NCI-H128 (cell line): ENCODE results near the gene TSC22D3.
"Not testable (repeated sequence)": the region's sequence is repeated elsewhere in the genome, so short reads cannot be mapped to it uniquely, and the experiment has no call there.

Source experiments
- DNase-seq: peaks from one replicate; lab custom pipeline; 2025; ENCODE audit not compliant: unreplicated experiment; lab: John Stamatoyannopoulos, UW

TSC22D3 gene

DNA sequence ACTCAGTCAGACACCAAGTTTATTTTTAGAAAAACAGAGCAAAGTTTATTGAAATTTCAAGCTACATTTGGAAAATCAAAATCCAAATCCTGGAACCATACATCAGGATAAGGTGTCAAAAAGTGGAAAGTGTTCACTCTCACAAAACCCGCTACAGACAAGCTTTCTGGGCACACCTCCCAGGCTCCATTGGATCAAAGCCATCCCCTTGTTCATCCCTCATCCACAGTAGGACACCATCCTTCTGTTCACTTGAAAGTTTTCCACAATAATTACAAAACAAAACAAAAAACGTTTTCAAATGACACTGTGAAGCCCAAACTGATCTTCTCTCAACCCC, 62.4 kb downstream of the TSC22D3 start:
- DNase-seq = no peak

DNA sequence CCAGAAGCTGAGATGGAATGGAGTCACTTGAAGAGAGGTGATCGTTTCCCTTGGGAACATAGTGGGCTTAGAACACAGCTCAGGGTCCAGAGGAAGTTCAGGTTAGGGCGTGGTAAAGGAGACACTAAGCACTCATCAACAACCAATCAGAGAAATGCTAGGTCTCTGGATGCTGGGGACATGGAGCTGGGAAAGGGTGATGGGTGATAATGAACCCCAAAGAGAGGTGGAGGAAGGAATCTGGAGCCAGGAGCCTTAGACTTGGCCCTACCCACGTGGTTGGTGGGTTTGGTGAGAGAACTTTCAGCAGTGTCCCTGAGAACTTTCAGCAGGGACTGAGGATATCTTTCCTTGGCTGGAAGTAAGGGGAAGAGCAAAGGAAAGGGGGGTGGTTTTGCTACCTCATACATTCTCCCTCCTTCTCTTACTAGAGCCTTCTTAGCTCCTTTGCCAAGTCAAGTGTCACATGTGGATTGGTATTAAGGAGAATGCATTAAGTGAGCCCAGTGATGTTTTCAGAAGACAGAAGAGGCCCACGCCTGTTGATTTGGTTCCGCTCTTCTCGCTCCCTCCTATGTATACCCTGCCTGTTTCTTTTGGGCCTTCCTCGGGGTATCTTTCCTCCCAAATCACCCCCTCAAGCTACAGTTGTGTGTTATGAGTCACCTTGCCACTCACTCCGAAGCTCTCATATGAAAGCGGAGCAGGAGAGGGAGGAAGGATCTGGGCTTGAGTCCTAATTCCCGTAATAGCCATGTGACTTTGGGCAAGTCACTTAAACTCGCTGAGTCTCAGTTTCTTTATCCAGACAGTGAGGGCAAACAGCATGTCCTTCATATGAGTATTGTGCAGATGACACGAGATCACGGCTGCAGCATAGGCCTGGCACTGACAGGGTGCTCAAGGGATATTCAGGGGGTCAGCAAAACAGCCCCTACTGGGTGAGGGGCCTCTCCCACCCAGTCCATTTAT, 63.1 kb downstream of the TSC22D3 start:
- no peak for DNase-seq

DNA sequence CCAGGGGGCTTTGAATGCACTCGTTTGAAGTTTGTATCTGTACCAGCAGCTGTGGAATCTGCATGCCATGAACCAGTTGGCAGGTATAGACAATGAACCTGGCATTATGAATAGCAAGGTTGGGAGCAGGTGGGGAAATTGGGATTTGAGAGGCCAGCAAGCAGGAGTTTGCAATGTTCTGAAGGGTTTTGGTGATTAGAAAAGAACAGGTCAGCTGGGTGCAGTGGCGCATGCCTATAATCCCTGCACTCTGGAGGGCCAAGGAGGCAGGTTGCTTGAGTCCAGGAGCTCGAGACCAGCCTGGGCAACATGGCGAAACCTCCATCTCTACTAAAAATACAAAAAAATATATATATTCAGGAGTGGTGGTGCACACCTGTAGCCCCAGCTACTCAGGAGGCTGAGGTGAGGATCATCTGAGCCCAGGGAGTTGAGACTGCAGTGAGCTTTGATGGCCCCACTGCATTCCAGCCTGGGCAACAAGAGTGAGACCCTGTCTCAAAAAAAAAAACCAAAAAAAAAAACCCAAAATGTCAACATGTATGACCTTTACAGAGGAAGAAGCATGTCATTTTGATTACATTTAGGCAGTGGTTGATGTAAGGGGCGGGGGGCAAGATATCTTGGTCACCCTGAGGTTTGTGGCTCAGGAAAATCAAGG, 63.9 kb downstream of the TSC22D3 start:
- DNase-seq = no peak

DNA sequence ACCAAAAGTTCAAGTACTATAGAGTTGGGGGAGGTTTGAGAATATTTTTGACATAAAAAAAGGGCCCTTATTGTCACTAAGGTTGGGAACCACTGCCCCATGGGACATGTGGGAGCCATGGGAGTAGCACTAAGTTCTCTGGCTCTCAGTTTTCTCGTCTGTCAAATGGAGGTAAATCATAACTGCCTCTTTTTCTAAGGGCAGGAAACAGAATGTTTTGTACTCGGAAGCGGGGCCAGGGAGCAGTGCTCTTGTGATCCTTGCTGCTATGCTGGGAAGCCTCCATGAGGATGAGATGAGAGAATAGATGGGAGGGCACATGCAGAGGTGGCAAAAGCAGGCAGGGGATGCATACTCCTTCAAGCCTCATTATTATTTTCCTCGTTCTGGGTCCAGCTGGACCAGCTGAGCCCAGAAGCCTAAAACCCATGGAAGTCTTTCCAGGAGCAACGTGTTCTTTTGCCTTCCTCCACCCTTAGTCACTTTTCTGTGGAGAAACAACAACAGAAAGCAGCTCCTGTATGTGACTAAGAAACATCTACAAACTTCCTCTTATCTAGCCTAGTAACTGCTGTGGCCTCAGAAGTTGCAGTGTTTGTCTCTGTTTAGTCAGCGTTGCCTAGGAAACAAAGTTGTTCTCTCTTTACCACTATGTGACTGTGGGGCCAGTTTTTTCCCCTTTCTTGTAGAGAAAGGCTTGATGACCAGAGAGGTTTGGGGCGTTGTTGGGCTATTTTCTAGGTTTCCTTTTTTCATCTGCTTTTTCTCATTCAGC, 64.8 kb downstream of the TSC22D3 start:
- DNase-seq = no peak

DNA sequence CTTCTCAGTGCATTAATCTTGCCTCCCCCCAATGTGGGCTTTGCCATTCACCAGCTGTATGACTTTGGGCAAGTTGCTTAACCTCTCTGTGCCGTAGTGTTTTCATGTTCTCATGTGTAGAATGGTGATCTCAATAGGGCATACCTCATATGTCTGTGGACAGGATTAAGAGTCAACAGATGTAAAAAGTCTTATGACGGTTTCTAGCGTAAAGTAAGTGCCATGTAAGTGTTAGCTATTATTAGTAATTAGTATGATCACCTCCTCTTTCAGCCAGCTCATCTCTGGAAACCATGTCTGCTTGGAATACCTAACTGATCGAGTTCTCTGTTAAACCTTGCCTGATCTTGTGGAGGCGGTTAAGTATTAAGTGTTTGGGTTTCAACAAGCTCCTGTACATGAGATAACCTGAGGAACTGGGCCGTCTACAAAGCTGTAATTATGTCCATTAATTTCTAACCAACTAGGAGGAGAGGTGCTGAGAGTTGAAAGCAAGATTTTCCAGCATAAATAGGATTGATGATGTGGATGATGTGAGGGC, 66.3 kb downstream of the TSC22D3 start:
- no peak for DNase-seq

DNA sequence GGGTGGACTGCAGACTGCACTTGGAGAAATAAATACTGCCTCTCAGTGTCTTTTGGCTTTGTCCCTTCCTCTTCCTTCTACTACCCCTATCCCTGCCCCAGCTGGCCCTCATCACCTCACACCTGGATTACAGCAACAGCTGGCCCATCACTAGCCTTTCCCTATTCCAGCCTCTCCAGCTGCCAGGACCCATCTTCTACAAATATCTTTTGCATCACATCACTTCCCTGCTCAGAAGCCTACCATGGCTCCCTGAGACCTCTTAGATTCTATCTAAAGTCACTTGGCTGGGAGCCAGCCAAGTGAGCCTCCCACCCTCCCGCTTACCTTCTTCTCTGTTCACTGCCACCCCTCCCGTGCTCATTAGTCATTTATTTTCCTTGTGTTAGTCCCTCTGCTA, 66.8 kb downstream of the TSC22D3 start:
- DNase-seq = no peak

DNA sequence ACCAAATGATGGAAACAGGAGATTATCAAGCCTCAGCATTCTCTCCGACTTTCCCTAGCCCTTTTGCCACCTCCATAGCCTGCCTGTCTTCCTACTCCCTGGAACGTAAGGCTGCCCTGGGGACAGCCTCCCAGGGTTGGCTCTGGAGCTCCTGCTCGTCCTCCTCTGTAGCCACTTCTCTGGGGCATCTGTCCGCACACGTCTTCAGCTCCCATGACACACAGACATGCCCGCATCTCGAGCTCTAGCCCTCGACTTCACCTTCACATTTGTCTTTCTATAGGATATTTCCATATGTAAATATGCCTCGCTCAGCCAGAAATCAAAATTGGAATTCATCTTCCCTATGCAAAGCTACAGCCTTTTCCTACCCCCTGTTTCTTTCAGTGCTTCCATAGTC, 67.7 kb downstream of the TSC22D3 start:
- no peak for DNase-seq

DNA sequence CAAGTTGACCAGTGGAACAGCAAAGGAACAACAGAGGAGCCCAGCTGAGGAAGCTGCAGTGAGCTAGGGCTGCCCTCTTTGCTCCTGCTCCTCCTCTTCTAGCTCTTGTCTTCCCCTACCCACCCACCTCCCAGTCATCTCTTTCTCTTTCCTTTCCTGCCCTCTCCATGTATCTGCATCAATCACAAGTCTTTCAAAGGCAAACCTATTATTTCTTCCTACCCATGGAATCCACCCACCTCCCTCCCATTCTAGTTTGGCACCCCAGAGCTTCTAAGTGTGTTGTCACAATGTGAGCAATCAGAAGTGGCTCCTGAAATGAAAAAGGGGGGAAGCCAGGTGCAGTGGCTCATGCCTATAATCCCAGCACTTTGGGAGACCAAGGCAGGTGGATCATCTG, 69.3 kb downstream of the TSC22D3 start:
- no peak for DNase-seq

DNA sequence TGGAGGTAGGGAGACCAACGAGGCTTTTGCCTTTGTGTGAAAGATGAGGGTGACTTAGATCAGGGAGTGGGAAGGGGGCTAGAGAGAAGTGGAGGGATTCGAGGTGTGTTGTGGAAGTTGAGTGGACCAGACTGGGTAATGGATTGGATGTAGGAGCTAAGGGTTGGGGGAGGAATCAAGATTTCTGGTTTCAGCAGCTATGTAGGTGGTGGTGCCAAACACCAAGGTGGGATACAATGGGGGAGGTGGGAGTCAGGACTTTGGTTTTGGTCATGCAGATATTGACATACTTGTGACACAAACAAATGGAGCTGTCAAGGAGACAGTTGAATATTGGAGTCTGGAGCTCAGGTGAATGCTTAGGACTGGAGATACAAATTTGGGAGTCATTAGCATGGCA, 71.0 kb downstream of the TSC22D3 start:
- DNase-seq = no peak

DNA sequence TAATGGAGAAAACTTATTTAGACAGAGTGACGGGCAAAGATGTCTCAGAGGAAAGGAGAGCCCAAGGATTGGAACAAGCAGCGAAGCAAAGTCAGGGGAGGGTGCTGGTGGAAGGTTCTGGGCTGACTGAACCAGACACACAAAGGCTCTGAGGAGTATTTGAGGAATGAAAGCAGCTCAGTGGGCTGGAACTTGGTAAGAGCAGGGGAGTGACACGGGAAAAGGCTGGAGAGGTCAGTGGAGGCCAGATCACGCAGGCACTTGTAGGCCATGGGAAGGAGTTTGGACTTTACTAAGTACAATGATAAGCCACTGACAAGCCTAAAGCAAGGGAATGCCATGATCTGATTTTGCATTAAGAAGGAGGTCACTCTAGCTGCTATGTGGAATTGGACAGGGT, 71.4 kb downstream of the TSC22D3 start:
- DNase-seq = no peak

DNA sequence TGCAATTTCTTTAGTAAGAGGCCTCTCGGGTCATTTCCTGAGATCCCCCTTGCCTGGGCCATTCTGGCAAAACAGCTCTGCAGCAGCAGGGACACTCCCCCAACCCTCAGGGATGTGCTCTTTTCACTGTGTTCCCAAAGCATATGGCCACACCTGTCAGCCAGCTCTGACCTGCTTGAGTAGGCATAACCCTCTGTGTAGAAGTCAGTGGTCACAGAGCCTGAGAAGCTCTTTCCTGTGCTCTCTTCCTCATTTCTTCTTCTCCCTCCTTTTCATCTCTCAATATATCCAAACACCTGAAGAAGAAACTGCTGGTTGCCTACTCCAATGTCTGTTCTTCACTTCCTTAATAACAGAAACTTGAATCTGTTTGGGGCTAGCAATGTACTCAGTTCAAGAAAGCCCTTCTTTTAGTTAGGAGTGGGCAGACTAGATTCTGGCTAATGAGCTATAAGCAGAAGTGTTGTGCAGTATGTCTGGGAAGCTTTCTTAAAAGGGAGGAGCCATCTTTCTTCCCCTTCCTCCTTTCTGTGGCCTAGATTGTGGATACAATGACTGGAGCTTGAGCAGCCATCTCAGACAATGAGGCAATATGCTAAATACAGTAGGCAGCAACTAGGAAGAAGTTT, 74.0 kb downstream of the TSC22D3 start:
- no peak for DNase-seq

DNA sequence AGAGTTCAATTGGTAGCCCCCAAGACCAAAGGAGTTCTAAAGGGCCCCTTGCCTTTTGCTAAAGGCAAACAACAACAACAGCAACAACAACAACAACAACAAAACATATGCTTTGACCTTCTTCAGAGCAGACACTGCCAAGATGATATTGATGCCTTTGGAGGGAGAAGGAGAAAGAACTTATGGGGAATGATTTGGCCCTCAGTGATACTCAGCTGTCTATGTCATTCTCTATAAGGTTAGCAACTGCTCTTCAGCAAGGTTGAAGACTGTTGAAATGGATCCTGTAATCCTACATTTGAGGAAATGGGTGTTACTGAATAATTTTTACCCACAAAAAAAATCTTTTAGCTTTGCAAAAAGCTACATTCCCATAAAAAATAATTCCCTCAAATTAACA, 74.8 kb downstream of the TSC22D3 start:
- DNase-seq = no peak

DNA sequence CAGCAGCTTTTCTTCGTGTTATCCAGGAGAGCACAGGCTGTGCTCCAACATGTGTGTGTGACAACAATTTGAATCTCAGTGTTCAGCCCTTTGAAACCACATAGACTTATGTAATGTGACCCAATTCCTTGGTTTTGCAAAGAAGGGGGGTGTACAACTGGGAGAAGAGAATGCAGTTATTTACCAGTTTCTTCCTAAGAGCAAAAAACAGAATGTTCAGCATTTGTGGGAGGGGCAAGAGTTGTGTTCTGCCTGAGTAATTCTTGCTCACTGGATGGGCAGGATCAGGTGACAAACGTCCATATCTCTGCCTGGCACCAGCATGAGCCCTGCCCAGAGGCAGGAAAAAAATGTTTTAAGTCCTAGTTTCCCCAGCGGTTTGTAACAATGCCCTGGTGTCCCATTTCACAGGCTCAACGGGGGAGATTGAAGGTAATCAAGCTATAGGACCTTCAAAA, 75.2 kb downstream of the TSC22D3 start:
- DNase-seq = no peak

DNA sequence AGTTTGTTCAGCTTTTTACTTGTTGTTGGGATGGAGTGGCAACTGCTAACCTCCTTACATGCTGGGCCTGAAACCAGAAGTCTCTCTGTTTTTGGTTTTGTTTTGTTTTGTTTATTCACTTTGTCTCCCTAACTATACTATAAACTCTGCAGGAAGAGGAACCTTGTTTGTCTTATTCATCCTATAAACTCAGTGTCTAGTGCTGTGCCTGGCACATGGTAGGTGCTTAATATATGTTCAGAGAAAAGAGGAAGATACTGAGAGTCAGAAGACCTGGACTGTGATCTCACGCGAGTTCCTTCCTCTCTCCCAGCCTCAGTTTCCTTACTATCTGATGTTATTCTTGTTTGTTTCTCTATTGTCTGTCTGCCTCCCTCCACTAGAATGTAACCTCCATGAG, 76.0 kb downstream of the TSC22D3 start:
- no peak for DNase-seq

DNA sequence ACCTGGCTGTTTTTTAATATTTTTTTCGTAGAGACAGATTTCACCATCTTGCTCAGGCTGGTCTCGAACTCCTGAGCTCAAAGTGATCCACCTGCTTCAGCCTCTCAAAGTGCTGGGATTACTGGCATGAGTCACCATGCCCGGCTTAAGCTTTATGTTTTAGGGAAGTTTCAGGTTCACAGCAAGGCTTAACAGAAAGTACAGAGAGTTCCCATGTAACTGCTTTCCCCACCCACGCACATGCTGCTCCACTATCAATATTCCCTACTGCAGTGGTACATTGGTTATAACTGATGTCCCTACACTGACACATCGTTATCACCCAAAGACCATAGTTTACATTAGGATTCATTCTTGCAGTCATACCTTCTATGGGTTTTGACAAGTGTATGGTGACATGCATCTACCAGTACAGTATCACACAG, 84.6 kb downstream of the TSC22D3 start:
- no peak for DNase-seq

DNA sequence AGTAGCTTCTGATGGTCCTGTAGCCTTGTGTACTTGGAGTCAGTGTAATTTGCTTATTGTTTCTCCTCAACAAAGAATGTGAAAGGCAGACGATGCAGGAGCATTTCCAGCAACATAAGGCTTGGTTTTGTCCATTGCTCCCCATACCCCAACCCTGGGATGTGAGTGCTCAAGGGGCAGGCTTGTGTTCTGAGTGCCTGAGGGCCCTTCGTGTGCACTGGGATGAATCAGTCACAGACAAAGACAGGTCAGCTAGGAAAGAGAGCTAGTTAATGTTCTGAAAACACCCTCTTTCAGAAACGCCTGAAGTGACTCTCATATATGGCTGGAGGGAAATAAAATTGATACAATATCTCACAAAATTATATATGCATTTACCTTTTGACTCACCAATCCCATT, 88.1 kb downstream of the TSC22D3 start:
- DNase-seq = no peak

DNA sequence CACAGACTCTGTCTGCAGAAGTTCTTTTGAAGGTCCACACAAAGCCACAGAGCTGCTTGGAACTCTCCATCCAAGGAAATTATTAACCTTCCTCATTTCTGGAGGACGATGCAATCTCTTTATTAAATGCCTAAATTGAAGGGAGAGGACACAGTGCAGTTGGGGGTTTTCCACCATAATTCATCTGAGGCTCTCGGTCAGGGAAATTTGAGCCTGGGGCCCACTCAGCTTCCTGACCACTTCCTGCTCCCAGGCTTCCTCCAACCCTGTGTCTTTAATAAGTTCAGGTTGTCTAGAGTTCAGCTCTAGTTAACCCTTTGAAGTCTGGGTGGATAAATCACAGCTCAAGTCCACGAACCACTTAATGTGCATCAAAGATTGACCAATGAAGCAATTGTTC, 88.8 kb downstream of the TSC22D3 start:
- no peak for DNase-seq

DNA sequence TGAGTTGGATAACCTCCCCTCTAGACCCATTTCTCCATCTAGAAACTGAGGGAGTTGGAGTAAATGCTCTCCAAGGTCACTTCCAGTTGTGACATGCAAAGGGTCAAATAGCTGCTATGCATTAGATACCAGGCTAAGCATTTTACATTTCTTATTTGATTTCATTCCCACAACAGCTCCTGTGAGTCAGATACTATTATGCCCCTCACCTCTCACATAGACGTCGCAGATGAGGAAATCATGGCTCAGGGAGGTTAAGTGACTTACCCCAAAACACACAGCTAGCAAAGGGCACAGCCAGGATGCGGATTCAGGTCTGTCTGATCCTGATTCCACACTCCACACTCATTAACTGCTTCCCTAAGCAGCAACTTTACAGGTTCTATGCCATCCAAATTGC, 89.6 kb downstream of the TSC22D3 start:
- DNase-seq = no peak

DNA sequence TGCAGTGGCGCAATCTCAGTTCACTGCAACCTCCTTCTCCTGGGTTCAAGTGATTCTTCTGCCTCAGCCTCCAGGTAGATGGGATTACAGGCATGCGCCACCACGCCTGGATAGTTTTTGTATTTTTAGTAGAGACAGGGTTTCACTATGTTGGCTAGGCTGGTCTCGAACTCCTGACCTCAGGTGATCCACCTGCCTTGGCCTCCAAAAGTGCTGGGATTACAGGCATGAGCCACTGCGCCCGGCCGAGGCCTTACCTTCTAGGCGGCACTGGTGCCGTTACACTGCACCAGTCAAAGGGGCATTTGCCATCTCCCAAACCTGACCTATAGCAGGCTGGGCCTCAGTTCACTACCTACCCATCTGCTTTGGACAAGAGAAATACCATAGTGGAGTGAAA, 90.0 kb downstream of the TSC22D3 start:
- not testable (repeated sequence) for DNase-seq

DNA sequence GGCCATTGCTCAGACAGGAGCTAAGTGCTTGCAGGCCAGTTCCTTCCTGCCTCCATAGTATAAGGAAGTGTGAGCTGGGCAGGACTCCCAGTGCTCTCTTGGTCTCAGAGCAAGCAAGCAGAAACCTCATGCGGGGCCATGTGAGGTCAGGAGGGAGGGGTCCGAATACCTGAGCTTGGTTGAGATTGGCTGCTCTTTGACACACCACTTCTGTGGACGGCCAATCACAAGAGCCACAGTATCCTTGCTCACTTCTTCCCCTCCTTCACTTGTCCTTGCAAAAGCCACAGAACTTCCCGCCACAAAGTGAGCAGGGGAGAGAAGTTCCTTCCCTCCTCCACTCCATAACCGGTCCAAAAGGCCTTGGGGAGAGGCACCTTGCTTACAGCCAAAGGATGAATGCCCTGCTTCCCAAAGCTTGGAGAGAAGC, 90.6 kb downstream of the TSC22D3 start:
- no peak for DNase-seq

DNA sequence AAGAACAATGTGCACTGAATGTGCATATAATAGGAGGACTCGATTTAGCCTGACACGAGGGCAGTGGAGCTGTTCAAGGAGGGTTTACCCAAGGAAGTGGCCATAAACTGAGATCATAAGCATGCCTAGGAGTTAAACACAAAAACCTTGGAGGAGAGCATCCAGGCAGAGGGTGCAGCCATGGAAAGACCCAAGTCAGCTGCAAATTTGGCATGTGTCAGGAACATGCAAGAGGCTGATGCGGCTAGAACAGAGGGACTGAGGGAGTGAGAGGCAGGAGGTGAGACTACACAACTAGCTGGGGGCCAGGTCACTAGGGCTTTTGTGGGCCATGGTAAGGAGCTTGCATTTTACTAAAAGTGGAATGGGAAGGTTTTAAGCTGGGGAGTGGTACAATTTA, 91.7 kb downstream of the TSC22D3 start:
- DNase-seq = no peak
